ENCODE results near the gene PTTG1IP.

PTTG1IP gene

DNA sequence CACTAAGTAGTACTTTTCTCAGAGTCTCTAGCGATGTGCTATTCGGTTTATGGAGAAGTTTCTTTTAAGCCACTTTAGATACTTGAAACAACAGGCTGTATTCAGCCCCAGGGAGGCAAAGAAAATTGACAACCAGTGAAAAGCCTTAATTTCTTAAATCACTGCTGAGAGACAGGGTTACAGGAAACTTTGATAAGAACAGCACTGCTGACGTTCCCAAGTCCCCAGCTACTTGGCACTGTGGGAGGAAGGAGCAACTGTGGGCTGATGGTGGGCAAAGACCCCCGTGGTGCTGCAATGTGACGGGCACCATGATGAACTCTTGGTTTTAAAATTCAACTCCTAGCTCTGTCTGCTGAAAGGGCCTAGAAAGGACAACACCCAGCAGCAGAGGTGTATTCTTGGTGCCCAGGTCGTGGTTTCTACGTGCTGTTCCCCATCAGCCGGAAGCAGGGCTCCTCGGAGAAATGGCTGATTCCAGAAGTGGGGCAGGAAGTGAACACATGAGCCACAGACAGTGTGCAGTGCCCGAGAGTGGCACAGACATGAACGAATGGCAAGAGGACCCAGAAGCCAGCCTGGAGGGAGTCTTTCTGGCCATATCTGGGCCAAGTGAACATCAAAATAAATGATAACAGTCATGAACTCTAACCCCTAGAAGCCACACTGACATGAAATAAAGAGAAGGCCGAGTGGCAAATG is 5.3 kb downstream of the PTTG1IP start:
- peaks cover 79% of the 10 kb centered on the region for H3K36me3 ChIP-seq
- no peak overlapping the region for H3K4me3 ChIP-seq (ENCODE audit: low read depth, low read length)
- no peak overlapping the region for H3K27ac ChIP-seq
- H3K27me3 ChIP-seq (ENCODE audit: insufficient read depth, low read depth, severe bottlenecking): no peaks in the 10 kb centered on the region
- no peak for DNase-seq
- no peaks in the 10 kb centered on the region for H3K9me3 ChIP-seq (ENCODE audit: severe bottlenecking)
- TF ChIP-seq, protein P1, sequence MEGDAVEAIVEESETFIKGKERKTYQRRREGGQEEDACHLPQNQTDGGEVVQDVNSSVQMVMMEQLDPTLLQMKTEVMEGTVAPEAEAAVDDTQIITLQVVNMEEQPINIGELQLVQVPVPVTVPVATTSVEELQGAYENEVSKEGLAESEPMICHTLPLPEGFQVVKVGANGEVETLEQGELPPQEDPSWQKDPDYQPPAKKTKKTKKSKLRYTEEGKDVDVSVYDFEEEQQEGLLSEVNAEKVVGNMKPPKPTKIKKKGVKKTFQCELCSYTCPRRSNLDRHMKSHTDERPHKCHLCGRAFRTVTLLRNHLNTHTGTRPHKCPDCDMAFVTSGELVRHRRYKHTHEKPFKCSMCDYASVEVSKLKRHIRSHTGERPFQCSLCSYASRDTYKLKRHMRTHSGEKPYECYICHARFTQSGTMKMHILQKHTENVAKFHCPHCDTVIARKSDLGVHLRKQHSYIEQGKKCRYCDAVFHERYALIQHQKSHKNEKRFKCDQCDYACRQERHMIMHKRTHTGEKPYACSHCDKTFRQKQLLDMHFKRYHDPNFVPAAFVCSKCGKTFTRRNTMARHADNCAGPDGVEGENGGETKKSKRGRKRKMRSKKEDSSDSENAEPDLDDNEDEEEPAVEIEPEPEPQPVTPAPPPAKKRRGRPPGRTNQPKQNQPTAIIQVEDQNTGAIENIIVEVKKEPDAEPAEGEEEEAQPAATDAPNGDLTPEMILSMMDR (IDR thresholded peaks at IDR 0.05; ENCODE audit: low read depth, low read length): no peak

DNA sequence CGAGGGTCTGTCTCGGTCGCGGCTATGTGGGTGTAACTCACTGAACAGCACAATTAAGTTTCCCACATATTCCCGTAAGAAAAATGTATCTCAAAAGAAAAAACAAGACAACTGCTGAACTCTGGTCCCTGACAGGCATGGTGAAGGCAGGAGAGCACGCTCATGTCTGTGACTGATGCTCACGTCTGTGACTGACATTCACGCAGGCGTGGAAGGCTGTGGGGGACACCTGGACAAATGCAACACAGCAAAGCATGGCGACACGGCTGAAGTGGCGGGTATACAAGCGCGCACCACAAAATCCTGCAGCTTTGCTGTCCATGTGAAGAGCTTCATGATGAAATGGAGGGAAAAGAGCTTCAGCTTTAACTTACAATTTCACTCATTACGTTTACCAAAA is 6.0 kb downstream of the PTTG1IP start:
- Histone ChIP-seq H3K27ac (no peak overlapping the region), H3K9me3 (ENCODE audit: severe bottlenecking) (no peaks in the 10 kb centered on the region), H3K4me3 (ENCODE audit: low read depth, low read length) (no peak overlapping the region), H3K36me3 (peaks cover 76% of the 10 kb centered on the region), H3K27me3 (ENCODE audit: insufficient read depth, low read depth, severe bottlenecking) (no peaks in the 10 kb centered on the region)
- no peak for DNase-seq
- TF ChIP-seq, protein P1 (IDR thresholded peaks at IDR 0.05; ENCODE audit: low read depth, low read length): no peak

DNA sequence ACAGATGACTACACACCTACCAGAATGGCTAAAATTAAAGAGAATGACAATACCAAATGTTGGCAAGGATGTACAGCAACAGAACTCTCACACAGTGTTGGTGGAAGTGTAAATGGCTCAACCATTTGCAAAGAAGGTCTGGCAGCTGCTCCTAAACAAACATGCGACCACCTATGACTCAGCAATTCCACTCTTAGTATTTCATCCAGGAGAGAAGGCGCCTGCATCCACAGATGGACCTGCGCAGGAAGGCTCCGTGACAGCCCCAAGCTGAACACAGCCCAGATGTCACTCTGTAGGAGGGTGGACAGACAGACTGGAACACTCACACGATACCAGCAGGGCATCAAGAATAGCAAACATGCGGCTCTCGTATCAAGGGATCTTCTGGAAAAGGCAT is 6.7 kb downstream of the PTTG1IP start:
- Histone ChIP-seq H3K36me3 (peaks cover 79% of the 10 kb centered on the region), H3K27ac (no peak overlapping the region), H3K4me3 (ENCODE audit: low read depth, low read length) (no peak overlapping the region), H3K27me3 (ENCODE audit: insufficient read depth, low read depth, severe bottlenecking) (no peaks in the 10 kb centered on the region), H3K9me3 (ENCODE audit: severe bottlenecking) (no peaks in the 10 kb centered on the region)
- no peak for DNase-seq
- TF ChIP-seq, protein P1 (IDR thresholded peaks at IDR 0.05; ENCODE audit: low read depth, low read length): no peak

DNA sequence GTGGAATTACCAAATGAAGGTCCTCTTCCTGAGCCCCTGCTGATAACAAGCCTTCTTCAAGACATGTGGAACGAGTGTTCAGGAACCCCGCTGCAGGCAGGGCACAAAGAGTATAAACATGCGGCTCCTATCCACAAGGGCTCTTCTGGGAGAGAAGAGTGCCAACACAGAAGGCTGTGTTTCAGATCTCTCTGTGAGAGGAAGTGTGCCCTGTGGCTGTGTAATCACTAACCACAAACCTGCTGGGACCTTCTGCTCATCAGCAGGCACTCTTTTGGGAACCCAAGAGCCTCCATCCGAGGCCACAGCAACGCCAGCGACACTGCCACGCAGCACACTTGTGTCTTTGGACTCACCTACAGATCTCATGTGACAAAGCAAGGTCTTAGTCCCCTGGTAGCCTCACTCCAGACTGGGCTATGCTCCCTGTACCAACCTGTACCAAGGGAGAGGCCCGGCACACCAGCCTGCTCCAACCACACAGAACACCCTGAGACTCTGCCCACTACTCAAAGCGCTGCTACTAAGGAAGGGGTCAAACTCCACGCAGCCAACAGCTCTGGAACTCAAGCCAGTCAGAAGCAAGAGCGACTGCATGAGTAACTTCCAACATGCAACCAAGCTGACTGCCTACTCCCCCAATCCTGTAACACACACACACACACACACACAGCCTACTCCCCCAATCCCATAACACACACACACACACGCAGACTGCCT is 7.8 kb downstream of the PTTG1IP start:
- no peak overlapping the region for H3K27ac ChIP-seq
- H3K4me3 ChIP-seq (ENCODE audit: low read depth, low read length): no peak overlapping the region
- H3K9me3 ChIP-seq (ENCODE audit: severe bottlenecking): no peaks in the 10 kb centered on the region
- TF ChIP-seq, protein P1 (IDR thresholded peaks at IDR 0.05; ENCODE audit: low read depth, low read length): no peak
- H3K27me3 ChIP-seq (ENCODE audit: insufficient read depth, low read depth, severe bottlenecking): no peaks in the 10 kb centered on the region
- H3K36me3 ChIP-seq: peaks cover 79% of the 10 kb centered on the region
- DNase-seq: no peak

DNA sequence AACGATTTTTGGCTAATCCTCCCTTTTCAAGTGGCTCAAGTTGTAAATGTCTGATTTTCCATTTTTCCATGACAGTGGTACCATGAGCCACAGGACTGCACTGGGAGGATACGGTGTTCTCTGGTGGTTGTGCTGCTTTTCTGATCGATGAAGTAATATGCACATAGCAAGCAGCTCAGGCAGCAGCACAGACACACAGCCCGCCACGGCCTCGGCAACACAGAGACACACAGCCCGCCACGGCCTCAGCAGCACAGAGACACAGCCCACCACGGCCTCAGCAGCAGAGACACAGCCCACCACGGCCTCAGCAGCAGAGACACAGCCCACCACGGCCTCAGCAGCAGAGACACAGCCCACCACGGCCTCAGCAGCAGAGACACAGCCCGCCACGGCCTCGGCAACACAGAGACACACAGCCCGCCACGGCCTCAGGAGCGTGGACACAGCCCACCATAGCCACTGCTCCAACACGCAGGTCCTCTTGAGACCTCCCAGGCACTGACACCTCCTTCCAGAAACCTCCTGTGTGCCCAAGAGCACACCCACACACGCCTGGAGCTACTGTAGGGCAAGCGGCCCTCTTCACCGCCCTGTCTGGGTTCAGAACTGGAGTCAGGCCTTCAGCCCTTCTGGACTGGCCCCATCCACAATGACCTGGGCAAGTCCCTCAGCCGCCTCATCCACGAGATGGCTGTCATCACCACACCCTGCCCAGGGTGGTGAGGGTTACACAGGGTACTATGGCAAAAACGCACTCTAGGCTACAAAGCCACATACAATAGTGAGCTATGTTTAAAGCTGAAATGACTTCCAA is 10.4 kb downstream of the PTTG1IP start:
- no peak for DNase-seq
- TF ChIP-seq, protein P1 (IDR thresholded peaks at IDR 0.05; ENCODE audit: low read depth, low read length): no peak
- Histone ChIP-seq H3K36me3 (peaks cover 91% of the 10 kb centered on the region), H3K4me3 (ENCODE audit: low read depth, low read length) (no peak overlapping the region), H3K27me3 (ENCODE audit: insufficient read depth, low read depth, severe bottlenecking) (no peaks in the 10 kb centered on the region), H3K9me3 (ENCODE audit: severe bottlenecking) (no peaks in the 10 kb centered on the region), H3K27ac (no peak overlapping the region)

All from WERI-Rb-1 (cell line).